Keratinocyte (primary cell): ENCODE measurements around the gene CTAGE1. TPM values are rescaled to one million over a fixed set of nuclear protein-coding genes. Genes with fewer than 3 reads are reported as not detected.

Experiments
- DNase-seq: peaks from one replicate; pipeline ENCODE4 v3.0.0-alpha.2; 2011; ENCODE audit warnings: low read depth, missing footprints, low spot score
- FAIRE-seq: peaks from 2 replicates; lab custom pipeline; 2011; peaks lifted over from hg19 to GRCh38; lab: Jason Lieb, UNC
- H2AFZ ChIP-seq: 2 replicates; pipeline ENCODE4 v1.6.0; 2012; ENCODE audit warnings: low read length, control low read depth, inconsistent platforms; ENCODE audit not compliant: control insufficient read depth
- H3K27ac ChIP-seq: 2 replicates; pipeline ENCODE4 v1.5.1; 2011; ENCODE audit warnings: low read length; ENCODE audit not compliant: control insufficient read depth, insufficient read depth
- H3K27me3 ChIP-seq: 3 replicates; pipeline ENCODE4 v1.6.0; 2011; ENCODE audit warnings: low read length; ENCODE audit not compliant: control insufficient read depth, insufficient read depth; ENCODE audit errors: extremely low read depth
- H3K36me3 ChIP-seq, 2 experiments: 2 replicates in 1 of 2; 3 replicates in 1 of 2; pipeline ENCODE4 v1.5.1; 2011; ENCODE audit warnings: low read length in 2 of 2, mild to moderate bottlenecking in 1 of 2; ENCODE audit not compliant: control insufficient read depth in 2 of 2, insufficient read depth in 2 of 2; ENCODE audit errors: extremely low read depth in 1 of 2
- H3K4me1 ChIP-seq: 3 replicates; pipeline ENCODE4 v1.5.1; 2011; ENCODE audit warnings: low read length; ENCODE audit not compliant: control insufficient read depth, insufficient read depth; ENCODE audit errors: extremely low read depth
- H3K4me2 ChIP-seq: 3 replicates; pipeline ENCODE4 v1.6.0; 2011; ENCODE audit warnings: low read depth, low read length; ENCODE audit not compliant: control insufficient read depth, insufficient read depth; ENCODE audit errors: extremely low read depth
- H3K4me3 ChIP-seq, 3 experiments: fragments of 200-600 bp in 1 of 3; sonication (generic) in 1 of 3; 2 replicates in 2 of 3; 3 replicates in 1 of 3; pipeline ENCODE4 v1.5.1; 2011 to 2016; ENCODE audit warnings: low read length in 3 of 3, mild to moderate bottlenecking in 3 of 3, control low read depth in 2 of 3, inconsistent platforms in 1 of 3, low read depth in 1 of 3, mixed read lengths in 1 of 3, mixed run types in 1 of 3, moderate library complexity in 1 of 3; ENCODE audit not compliant: control insufficient read depth in 2 of 3, insufficient read depth in 2 of 3; ENCODE audit errors: extremely low read depth in 1 of 3
- H3K79me2 ChIP-seq: 2 replicates; pipeline ENCODE4 v1.6.0; 2012; ENCODE audit warnings: low read length; ENCODE audit not compliant: control insufficient read depth, insufficient read depth
- H3K9ac ChIP-seq: 3 replicates; pipeline ENCODE4 v1.6.0; 2011; ENCODE audit warnings: low read length; ENCODE audit not compliant: control insufficient read depth, insufficient read depth; ENCODE audit errors: extremely low read depth
- H3K9me1 ChIP-seq: 3 replicates; pipeline ENCODE4 v1.6.0; 2011; ENCODE audit warnings: low read length; ENCODE audit not compliant: control insufficient read depth, insufficient read depth; ENCODE audit errors: extremely low read depth
- H3K9me3 ChIP-seq: 2 replicates; pipeline ENCODE4 v1.5.1; 2012; ENCODE audit warnings: low read depth, low read length; ENCODE audit not compliant: control insufficient read depth
- H4K20me1 ChIP-seq: 3 replicates; pipeline ENCODE4 v1.6.0; 2011; ENCODE audit warnings: low read length; ENCODE audit not compliant: control insufficient read depth, insufficient read depth; ENCODE audit errors: extremely low read depth
- CTCF ChIP-seq, 3 experiments: IDR thresholded peaks in 1 of 3; conservative IDR thresholded peaks in 1 of 3; optimal IDR thresholded peaks in 1 of 3; 2 replicates in 2 of 3; 3 replicates in 1 of 3; pipeline versions ENCODE3 to v1.5.1; 2011; ENCODE audit warnings: low read length in 3 of 3, mild to moderate bottlenecking in 3 of 3, moderate library complexity in 2 of 3, control low read depth in 1 of 3, inconsistent platforms in 1 of 3; ENCODE audit not compliant: insufficient read depth in 2 of 3; ENCODE audit errors: extremely low read depth in 1 of 3
- EZH2 ChIP-seq: IDR thresholded peaks from one replicate; pipeline ENCODE4 v1.6.1; 2012; ENCODE audit warnings: inconsistent platforms, mild to moderate bottlenecking, low read length, moderate library complexity
- dilution Hi-C: fragments of 300-500 bp; cut with MboI; formaldehyde crosslinking; loops from one replicate; pipeline ENCODE4 v1.7.0; 2020; ENCODE audit warnings: low sequenced_read_pairs; ENCODE audit not compliant: extremely low pct_ligation_motif_present
- polyA plus RNA-seq, 5 experiments: library from polyadenylated mRNA; depleted of rRNA in 3 of 5; stranded (reverse) in 3 of 5; stranded (forward) in 1 of 5; unstranded in 1 of 5; fragments of >200 nt; gene quantifications; 1 replicate in 1 of 5; 2 replicates in 3 of 5; 3 replicates in 1 of 5; pipeline versions ENCODE4 v1.2.1 to v1.2.3, GENCODE V29; 2011 to 2012; ENCODE audit warnings: missing spikeins in 2 of 5, low read depth in 1 of 5, low replicate concordance in 1 of 5

Gene CTAGE1
- polyA plus RNA-seq, 1 donor (not counting 4 experiments of a cell fraction or from before 2014, with no cell fraction given): not detected

DNA sequence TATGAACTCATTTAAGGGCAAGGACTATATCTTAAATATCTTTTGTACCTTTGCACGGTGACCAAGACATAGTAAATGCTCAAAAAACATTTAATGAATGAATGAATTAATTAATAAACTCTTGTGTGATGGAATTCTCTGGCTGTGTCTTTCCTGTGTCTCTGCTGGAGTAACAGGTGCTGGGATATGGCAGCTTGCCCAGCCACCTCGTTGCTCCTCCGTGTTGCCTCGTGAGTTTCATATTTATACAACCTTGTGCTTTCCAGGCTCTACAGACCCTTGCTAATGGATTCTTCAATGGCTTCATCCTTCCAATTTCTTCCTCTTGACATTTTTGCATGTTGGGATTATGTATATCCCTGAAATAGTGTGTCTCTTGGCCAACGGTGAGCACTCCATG, 30.4 kb downstream of the CTAGE1 start:
- Histone ChIP-seq H3K9ac (no peak overlapping the region), H2AFZ (no peak overlapping the region), H3K4me2 (no peak overlapping the region), H3K4me1 (peaks cover 23% of the 10 kb centered on the region), H3K4me3 (no peak overlapping the region), H4K20me1 (no peaks in the 10 kb centered on the region), H3K36me3 (no peaks in the 10 kb centered on the region), H3K79me2 (no peaks in the 10 kb centered on the region), H3K9me3 (no peaks in the 10 kb centered on the region), H3K27me3 (no peaks in the 10 kb centered on the region), H3K9me1 (no peaks in the 10 kb centered on the region), H3K27ac (no peak overlapping the region)
- dilution Hi-C loops: no loop called here
- TF ChIP-seq EZH2 (no peak), CTCF (optimal IDR thresholded peaks at IDR 0.05 in 1 of 3, IDR thresholded peaks at IDR 0.05 in 1 of 3, conservative IDR thresholded peaks at IDR 0.05 in 1 of 3; ENCODE audit: extremely low read depth in 1 of 3, insufficient read depth in 2 of 3, low read length in 3 of 3) (no peak)
- DNase-seq (no peak), FAIRE-seq (no peak)

DNA sequence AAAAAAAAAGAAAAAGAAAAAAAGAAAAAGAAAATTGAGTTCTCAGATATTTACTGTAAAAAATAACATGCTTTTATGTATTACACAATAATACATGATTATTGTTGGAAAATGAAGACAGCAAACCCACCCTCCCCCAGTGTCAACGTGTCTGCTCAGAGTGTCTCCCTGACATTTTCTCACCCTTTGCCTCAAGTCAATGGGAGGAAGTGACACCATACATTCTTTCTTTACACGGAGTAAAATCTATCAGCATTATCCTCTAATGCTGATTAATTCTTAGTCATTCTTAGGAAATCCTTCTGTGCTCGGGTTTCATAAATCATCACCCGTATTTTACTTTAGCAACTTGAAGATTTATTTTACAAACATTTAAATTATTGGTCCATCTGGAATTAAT, 32.0 kb downstream of the CTAGE1 start:
- H3K27ac ChIP-seq: no peak overlapping the region
- H3K9ac ChIP-seq: no peak overlapping the region
- no peaks in the 10 kb centered on the region for H3K79me2 ChIP-seq
- H3K36me3 ChIP-seq: no peaks in the 10 kb centered on the region
- H2AFZ ChIP-seq: no peak overlapping the region
- peak; percentile 36 for DNase-seq
- no peaks in the 10 kb centered on the region for H3K27me3 ChIP-seq
- dilution Hi-C loops: no loop called here
- FAIRE-seq: peak; percentile 81
- no peak overlapping the region for H3K4me3 ChIP-seq
- no peak for TF ChIP-seq CTCF (optimal IDR thresholded peaks at IDR 0.05 in 1 of 3, IDR thresholded peaks at IDR 0.05 in 1 of 3, conservative IDR thresholded peaks at IDR 0.05 in 1 of 3; ENCODE audit: extremely low read depth in 1 of 3, insufficient read depth in 2 of 3, low read length in 3 of 3)
- no peak for TF ChIP-seq EZH2
- H3K4me2 ChIP-seq: no peak overlapping the region
- H3K9me1 ChIP-seq: no peaks in the 10 kb centered on the region
- peaks cover 11% of the 10 kb centered on the region for H3K4me1 ChIP-seq
- H4K20me1 ChIP-seq: no peaks in the 10 kb centered on the region
- no peaks in the 10 kb centered on the region for H3K9me3 ChIP-seq
